PC-9 (cell line): ENCODE measurements around the gene FAM216B.

Source experiments
- CTCF ChIP-seq: fragments of 200-600 bp; sonication (generic); conservative IDR thresholded peaks from 2 replicates; pipeline ENCODE4 v1.6.1; 2017; ENCODE audit warnings: mixed run types, antibody characterized with exemption, mild to moderate bottlenecking, moderate library complexity
- EZH2 ChIP-seq: fragments of 200-600 bp; sonication (generic); IDR thresholded peaks from 2 replicates; pipeline ENCODE4 v1.8.0; 2017; ENCODE audit warnings: antibody characterized with exemption, low read depth

DNA sequence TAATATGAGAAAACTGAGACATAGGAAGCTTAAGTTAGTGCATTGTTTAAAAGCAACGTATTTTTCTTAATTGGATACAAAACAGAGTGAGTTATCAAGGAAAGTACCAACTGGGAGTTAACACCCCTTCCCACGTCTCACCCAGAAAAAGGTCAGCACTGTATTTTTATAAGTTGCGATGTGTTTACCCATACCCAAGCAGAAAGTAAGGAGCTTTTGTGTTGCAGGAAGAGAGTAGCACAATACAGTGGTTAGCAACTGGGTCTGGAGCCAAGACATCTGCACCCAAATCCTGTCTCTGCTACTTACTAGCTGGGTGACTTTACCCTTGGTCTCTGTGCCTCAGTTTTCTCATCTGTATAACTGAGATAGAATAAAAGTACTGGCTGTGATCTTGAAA is 34.3 kb downstream of the FAM216B start:
- TF ChIP-seq CTCF = no peak
- no peak for TF ChIP-seq EZH2
